NCI-H748 treated with DMSO at 0.1 percent for 48 hours (cell line): ENCODE data around the gene MAPK10.

Experiments
- DNase-seq: peaks from one replicate; lab custom pipeline; 2025; lab: John Stamatoyannopoulos, UW

MAPK10 gene

GRCh38 chr4:86359944-86360478 lies at the start of gene MAPK10:
TSS of gene MAPK10 (minus strand) at chr4:86360053.
- DNase-seq: peak; percentile 83

DNA sequence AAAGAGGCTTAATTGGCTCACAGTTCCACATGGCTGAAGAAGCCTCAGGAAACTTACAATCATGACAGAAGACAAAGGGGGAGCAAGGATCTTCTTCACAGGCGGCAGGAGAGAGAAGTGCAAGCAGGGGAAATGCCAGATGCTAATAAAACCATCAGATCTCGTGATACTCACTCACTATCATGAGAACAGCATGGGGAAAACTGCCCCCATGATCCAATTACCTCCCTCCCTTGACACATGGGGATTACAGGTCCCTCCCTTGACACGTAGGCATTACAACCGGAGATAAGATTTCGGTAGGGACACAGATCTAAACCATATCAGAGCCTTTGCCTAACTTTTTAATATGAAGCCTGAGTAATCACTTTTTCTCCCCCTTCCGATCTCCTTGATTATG lies 43.7 kb upstream of the MAPK10 start:
- no peak for DNase-seq

GRCh38 chr4:86401826-86402225 lies 42.0 kb upstream of the MAPK10 start:
- DNase-seq: no peak

GRCh38 chr4:86400216-86400615 lies 40.4 kb upstream of the MAPK10 start:
- no peak for DNase-seq

- no peak for DNase-seq
Measured at GRCh38 chr4:86398187-86398586, 38.3 kb upstream of the MAPK10 start.

- no peak for DNase-seq
Measured at GRCh38 chr4:86393749-86394148, 33.9 kb upstream of the MAPK10 start.

- no peak for DNase-seq
Measured at GRCh38 chr4:86389664-86390063, 29.8 kb upstream of the MAPK10 start.

DNA sequence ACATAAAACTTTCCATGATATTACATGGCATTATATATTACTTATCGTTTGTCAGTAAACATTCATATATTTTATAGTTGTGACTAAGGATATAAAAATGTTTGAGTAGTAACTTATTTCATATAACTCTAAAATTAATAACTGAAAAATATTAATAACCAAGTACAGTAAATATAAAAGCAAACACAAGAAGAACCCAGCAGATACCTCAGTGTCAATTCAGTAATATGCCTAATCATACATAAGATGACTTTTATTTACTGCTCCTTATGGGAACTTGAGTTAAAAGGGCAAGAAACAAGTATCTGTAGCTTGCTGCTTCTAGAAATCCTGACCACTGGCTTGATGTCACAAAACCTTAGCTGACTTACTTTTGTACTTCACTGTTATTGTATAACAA lies 28.4 kb upstream of the MAPK10 start:
- no peak for DNase-seq

GRCh38 chr4:86386817-86387415 lies 27.1 kb upstream of the MAPK10 start:
- DNase-seq: no peak

GRCh38 chr4:86386201-86386600 lies 26.3 kb upstream of the MAPK10 start:
- DNase-seq: no peak

GRCh38 chr4:86381431-86381830 lies 21.6 kb upstream of the MAPK10 start:
- no peak for DNase-seq

- peak; percentile 83 for DNase-seq
Measured at GRCh38 chr4:86380181-86380724, 20.4 kb upstream of the MAPK10 start.

GRCh38 chr4:86376850-86377249 lies 17.0 kb upstream of the MAPK10 start:
- no peak for DNase-seq

DNA sequence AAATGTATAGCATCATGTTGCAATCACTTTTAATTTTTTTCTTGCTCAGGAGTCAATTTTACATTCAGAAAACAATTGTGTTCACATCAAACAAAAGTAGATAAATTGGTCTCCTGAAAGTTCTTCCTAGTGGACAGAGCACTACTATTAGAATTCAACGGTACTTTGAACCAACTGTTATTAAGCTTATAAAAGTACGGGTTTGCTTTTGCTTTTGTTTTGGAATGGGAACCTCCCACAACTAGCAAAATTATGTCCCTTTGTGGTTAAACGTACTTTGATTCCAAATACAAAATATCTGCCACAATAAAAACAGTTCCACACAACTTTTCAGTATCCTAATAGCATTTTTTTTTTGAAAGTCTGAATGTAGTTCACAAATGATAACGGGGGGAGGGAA lies 8.6 kb upstream of the MAPK10 start:
- DNase-seq: no peak

DNA sequence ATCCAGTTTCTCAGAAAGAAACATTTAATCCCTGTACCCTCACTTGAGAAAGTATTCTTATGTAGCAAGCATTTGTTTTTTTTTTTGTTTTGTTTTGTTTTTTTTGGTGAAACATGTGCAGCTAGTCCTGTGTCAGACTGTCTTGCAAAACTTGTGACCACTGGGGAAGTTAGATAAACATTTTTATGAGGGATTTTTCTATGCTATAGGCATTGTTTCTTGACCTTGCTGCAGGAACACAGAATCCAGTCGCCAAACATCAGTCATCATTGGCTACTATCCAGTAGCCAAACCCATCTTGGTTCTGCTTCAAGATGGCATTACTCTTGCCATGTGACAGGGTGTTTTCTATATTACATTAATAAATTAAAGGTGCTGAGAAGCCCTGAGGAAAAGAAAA lies 7.7 kb upstream of the MAPK10 start:
- DNase-seq: no peak

DNA sequence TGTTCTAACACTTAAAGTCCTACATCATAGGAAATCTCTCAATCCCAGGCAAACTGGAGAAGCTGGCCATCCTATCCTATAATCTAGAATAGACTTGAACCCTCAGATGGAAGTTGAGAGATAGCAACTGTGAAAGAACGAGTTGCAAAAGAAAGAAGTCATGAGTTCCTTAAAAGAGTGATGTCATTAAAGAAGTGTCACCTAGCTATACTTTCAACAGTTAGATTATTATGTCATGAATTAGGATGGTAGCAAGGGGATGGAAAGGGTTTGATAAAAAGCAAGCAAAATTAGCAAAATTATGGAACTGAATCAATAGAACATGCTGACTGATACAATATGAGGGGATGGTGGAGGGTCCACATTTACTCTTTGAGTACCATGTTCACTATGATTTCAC lies 7.1 kb upstream of the MAPK10 start:
- DNase-seq: no peak

- DNase-seq: no peak
Measured at GRCh38 chr4:86362510-86362909, 2.7 kb upstream of the MAPK10 start.

DNA sequence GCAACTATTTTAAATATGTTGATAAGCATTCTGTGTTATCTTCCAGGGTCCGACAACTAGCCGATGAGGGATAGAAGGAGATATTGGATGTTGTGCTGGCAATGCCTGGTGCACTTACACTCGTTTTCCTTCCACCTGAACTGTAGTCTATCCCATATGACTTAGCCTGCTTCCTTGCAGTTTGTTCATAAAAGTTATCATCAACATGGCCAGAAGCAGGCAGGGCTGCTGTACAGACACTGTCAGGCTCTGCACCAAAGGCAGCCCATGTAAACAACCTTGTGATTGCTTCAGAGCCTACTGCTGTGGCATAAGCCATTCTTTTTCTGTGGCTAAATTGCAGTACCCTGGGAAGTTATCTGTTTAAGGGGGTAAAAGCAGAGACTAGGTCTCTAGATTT lies 1.6 kb downstream of the MAPK10 start:
- DNase-seq: no peak

DNA sequence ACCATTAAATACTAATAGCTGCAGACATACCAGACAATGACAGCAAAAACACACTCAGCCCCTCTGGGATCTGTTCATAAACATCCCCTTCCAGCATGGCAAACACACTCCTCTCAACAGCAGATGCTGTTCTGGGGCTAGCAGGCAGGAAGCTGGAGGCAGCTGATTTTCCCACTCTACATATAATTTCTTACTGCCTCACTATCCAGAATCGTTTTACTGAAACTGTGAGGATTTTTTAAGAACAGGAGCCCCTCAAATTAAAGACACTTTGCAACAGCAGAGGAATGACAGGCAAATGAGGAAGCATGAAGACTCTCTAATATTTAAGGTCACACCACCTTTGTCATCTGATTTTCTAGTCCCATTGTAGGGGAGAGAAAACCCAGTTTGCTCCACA lies 2.2 kb downstream of the MAPK10 start:
- DNase-seq: no peak

DNA sequence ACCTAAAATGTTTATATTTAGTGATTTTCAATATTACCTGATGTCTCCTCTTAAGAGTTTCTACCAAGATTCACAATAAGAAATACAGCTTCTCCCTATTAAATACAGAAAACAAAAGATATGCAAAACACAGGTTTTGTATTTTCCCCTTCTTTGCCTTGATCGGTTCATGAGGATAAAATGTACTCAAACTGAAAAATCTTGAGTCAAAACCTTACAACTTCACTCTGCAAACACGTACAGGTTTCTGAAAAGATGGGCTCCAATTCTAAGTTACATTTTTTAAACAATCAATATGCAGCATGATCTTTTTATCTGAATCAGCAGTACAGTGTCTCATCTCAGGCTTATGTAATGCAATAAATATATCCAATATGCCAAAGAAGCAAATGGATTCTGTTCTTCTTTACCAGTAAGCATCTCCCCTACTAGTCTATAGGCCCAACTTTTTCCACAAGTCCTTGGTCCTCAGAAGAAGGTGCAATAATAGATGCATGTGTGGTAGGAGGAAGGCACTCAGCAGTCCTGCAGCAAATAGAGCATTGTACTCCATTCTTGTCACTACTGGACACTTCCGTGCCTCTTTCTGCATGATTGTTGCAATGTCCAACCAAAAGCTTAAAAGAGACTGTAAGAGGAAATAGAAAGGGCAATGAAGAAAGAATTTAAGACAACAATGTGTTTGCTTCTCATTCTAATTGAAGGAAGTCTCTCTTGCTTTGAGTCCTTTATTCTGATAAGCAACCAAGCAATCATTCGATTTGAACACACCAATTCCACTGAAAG lies 3.2 kb downstream of the MAPK10 start:
- DNase-seq: no peak

- DNase-seq: no peak
Measured at GRCh38 chr4:86354390-86354789, 5.5 kb downstream of the MAPK10 start.

DNA sequence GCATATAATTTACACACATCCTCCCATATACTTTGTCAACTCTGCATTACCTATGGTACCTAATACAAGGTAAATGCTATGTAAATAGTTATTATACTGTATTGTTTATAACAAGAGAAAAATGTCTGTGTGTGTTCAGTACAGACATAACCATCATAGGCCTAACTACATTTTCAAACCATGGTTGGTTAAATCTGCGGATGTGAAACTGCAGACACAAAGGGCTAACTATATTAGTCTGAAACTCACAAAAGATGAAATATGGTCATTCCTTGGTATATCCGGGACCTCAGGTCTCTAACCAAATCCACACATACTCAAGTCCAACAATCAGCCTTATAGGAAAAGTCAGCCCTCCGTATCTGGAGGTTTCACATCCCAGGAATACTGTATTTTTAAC lies 13.5 kb downstream of the MAPK10 start:
- DNase-seq: no peak

DNA sequence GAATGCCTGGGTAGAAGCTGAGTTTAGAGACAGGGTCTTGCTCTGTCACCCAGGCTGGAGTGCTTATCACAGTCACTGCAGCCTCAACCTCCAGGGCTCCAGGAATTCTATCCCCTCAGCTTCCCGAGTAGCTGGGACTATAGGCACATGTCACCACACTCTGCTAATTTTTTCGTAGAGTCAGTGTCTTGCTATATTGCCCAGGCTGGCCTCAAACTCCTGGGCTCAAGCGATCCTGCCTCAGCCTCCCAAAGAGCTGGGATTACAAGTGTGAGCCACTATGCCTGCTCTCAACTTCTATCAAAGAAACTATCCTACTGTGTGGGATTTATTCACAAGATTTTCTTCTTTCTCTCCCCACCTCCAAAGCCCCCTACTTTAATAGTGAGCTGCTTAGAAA lies 15.7 kb downstream of the MAPK10 start:
- DNase-seq: no peak
